ENCODE measurements around the gene ADO. TPM values are rescaled to one million over a fixed set of nuclear protein-coding genes. Genes with fewer than 3 reads are reported as not detected.
A peak's percentile ranks its signal among the peaks of the same experiment; 100 is the strongest.

Gene ADO
- total and polyA plus RNA-seq, 10 of the 15 experiments (the other 5 are each of a cell fraction or from before 2014, with no cell fraction given): 4.3 to 44.6 (median 18.7) TPM

DNA sequence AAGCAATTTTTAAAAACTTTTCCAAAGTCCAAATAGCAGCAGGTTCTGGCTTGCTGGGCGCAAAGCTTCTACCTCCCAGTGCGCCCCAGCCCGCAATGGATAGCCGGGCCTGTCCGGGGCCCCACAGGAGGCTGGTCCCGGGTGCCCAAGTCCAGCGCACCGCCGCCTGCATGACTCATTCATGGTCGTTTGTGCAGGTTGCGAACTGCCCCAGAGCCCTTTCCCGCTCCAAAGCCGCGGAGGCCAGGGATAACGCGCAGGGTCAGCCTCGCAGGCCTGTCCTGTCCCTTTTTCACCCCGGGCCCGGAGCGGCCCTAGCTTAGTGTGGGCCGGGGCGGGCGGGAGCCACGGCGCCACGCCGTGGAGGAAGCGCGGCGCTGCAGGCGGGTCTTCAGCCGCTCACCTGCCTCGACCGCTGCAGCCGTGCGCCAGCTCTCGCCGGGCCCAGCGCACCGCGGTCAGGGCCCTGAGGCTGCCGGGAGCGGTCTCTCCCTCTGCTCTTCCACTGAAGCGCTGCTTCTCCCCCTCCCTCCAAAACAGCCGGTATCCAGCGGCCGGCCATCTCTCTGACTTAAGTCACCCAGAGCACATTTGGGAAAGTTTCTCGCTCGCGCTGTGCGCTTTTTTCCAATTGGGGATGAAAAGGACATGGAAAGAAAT, 13.4 kb downstream of the ADO start (continued):
- TF ChIP-seq ZBTB4 (CRISPR knock-in tag; IDR thresholded peaks at IDR 0.05): no peak
- TF ChIP-seq SREBF2 (IDR thresholded peaks at IDR 0.05; ENCODE audit: low read length): no peak
- TF ChIP-seq IKZF2 (IDR thresholded peaks at IDR 0.05): 0 out of 4 replicates have a peak, but pooled peaks of 1 of the 2 experiments have one; percentile 11
- no peak for TF ChIP-seq SP1 (IDR thresholded peaks at IDR 0.05; ENCODE audit: low read depth, low read length)
- no peak for TF ChIP-seq JUNB (IDR thresholded peaks at IDR 0.05)
- TF ChIP-seq, protein P1, sequence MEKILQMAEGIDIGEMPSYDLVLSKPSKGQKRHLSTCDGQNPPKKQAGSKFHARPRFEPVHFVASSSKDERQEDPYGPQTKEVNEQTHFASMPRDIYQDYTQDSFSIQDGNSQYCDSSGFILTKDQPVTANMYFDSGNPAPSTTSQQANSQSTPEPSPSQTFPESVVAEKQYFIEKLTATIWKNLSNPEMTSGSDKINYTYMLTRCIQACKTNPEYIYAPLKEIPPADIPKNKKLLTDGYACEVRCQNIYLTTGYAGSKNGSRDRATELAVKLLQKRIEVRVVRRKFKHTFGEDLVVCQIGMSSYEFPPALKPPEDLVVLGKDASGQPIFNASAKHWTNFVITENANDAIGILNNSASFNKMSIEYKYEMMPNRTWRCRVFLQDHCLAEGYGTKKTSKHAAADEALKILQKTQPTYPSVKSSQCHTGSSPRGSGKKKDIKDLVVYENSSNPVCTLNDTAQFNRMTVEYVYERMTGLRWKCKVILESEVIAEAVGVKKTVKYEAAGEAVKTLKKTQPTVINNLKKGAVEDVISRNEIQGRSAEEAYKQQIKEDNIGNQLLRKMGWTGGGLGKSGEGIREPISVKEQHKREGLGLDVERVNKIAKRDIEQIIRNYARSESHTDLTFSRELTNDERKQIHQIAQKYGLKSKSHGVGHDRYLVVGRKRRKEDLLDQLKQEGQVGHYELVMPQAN (conservative IDR thresholded peaks at IDR 0.05): peak; percentile 20; the same call in 1 of the 2 replicates
- TF ChIP-seq HCFC1 (IDR thresholded peaks at IDR 0.05; ENCODE audit: low read length): no peak
- TF ChIP-seq, protein P2, sequence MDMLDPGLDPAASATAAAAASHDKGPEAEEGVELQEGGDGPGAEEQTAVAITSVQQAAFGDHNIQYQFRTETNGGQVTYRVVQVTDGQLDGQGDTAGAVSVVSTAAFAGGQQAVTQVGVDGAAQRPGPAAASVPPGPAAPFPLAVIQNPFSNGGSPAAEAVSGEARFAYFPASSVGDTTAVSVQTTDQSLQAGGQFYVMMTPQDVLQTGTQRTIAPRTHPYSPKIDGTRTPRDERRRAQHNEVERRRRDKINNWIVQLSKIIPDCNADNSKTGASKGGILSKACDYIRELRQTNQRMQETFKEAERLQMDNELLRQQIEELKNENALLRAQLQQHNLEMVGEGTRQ (IDR thresholded peaks at IDR 0.05; ENCODE audit: borderline replicate concordance, low read depth, low read length): no peak
- no peak for TF ChIP-seq NR2C1 (IDR thresholded peaks at IDR 0.05)
- TF ChIP-seq EZH2 (IDR thresholded peaks at IDR 0.05; ENCODE audit: borderline replicate concordance, control insufficient read depth, low read depth, low read length): no peak
- TF ChIP-seq NRF1 (conservative IDR thresholded peaks at IDR 0.05; ENCODE audit: low read depth, low read length): no peak
- TF ChIP-seq ZSCAN29 (IDR thresholded peaks at IDR 0.05): no peak
- peak; percentile 92 for TF ChIP-seq HDAC6 (IDR thresholded peaks at IDR 0.05; ENCODE audit: unreplicated experiment)
- peak; percentile 84 to 93 (median 87) for TF ChIP-seq CTCF (IDR thresholded peaks at IDR 0.05 in 2 of 3, conservative IDR thresholded peaks at IDR 0.05 in 1 of 3; ENCODE audit: control insufficient read depth in 2 of 3, extremely low read depth in 1 of 3, insufficient read depth in 1 of 3, low read depth in 3 of 3, low read length in 3 of 3)
- TF ChIP-seq E2F8 (IDR thresholded peaks at IDR 0.05; ENCODE audit: low read depth, partially characterized antibody): no peak
- 0 out of 4 replicates have a peak, but pooled peaks have one; percentile 15 to 29 for TF ChIP-seq SRF (IDR thresholded peaks at IDR 0.05; ENCODE audit: low read depth in 2 of 2, low read length in 2 of 2)
- no peak for TF ChIP-seq ZBED1 (IDR thresholded peaks at IDR 0.05; ENCODE audit: borderline replicate concordance)
- TF ChIP-seq SMAD5 (IDR thresholded peaks at IDR 0.05; ENCODE audit: low read depth): no peak
- peak; percentile 59; the same call in 1 of the 2 replicates for TF ChIP-seq RB1 (IDR thresholded peaks at IDR 0.05; ENCODE audit: borderline replicate concordance)
